Neural cell (in vitro differentiated cells): ENCODE results near the gene CAMK2A. TPM values are rescaled to one million over a fixed set of nuclear protein-coding genes. Genes with fewer than 3 reads are reported as not detected.

ENCODE experiments used
- H2AFZ ChIP-seq: fragments of 200-600, 300-800 bp; sonication (generic), shearing (Covaris generic); 2 replicates; pipeline ENCODE4 v1.6.0; 2014; ENCODE audit warnings: low read depth, mild to moderate bottlenecking, antibody characterized with exemption, low read length, moderate library complexity
- H3F3A ChIP-seq: fragments of 200-600 bp; shearing (Covaris generic); 2 replicates; pipeline ENCODE4 v1.6.1; 2016; ENCODE audit warnings: mild to moderate bottlenecking, moderate library complexity, mixed read lengths, antibody characterized with exemption, low read length; ENCODE audit not compliant: insufficient read depth, poor library complexity, severe bottlenecking
- H3K27ac ChIP-seq: fragments of 200-600, 300-800 bp; sonication (generic), shearing (Covaris generic); 2 replicates; pipeline ENCODE4 v1.5.1; 2014; ENCODE audit warnings: mild to moderate bottlenecking, low read length, moderate library complexity
- H3K27me3 ChIP-seq: fragments of 300-800, 200-600 bp; sonication (generic), shearing (Covaris generic); 2 replicates; pipeline ENCODE4 v1.6.0; 2014; ENCODE audit warnings: mild to moderate bottlenecking, low read depth, low read length, moderate library complexity; ENCODE audit not compliant: insufficient read depth
- H3K36me3 ChIP-seq: fragments of 300-800, 200-600 bp; sonication (generic), shearing (Covaris generic); 2 replicates; pipeline ENCODE4 v1.5.1; 2014; ENCODE audit warnings: mild to moderate bottlenecking, antibody characterized with exemption, low read length, moderate library complexity; ENCODE audit not compliant: insufficient read depth
- H3K4me2 ChIP-seq: fragments of 300-800, 200-600 bp; sonication (generic), shearing (Covaris generic); 2 replicates; pipeline ENCODE4 v1.6.0; 2014; ENCODE audit warnings: mild to moderate bottlenecking, low read length
- H3K4me3 ChIP-seq: fragments of 300-800, 200-600 bp; sonication (generic), shearing (Covaris generic); 2 replicates; pipeline ENCODE4 v1.5.1; 2014; ENCODE audit warnings: mild to moderate bottlenecking, low read length, moderate library complexity
- H3K79me2 ChIP-seq: fragments of 200-600 bp; shearing (Covaris generic); replicated peaks from 2 replicates; pipeline ENCODE4 v1.6.0; 2014; ENCODE audit warnings: mild to moderate bottlenecking, low read length, moderate library complexity; ENCODE audit not compliant: insufficient read depth
- H3K9ac ChIP-seq: fragments of 300-800, 200-600 bp; sonication (generic), shearing (Covaris generic); 2 replicates; pipeline ENCODE4 v1.6.1; 2016; ENCODE audit warnings: mild to moderate bottlenecking, low read length, mixed read lengths
- H3K9me2 ChIP-seq: fragments of 200-600 bp; shearing (Covaris generic); 2 replicates; pipeline ENCODE4 v1.6.1; 2016; ENCODE audit warnings: mild to moderate bottlenecking, low read length, mixed read lengths; ENCODE audit not compliant: insufficient read depth
- H3K9me3 ChIP-seq: fragments of 200-600, 300-800 bp; sonication (generic), shearing (Covaris generic); 2 replicates; pipeline ENCODE4 v1.6.1; 2016; ENCODE audit warnings: mild to moderate bottlenecking, mixed run types, low read length, moderate library complexity, mixed read lengths
- H4K20me1 ChIP-seq: fragments of 200-600 bp; shearing (Covaris generic); 2 replicates; pipeline ENCODE4 v1.6.1; 2016; ENCODE audit warnings: mild to moderate bottlenecking, mixed run types; ENCODE audit not compliant: insufficient read depth
- CTCF ChIP-seq: fragments of 450-650 bp; IDR thresholded peaks from 2 replicates; pipeline ENCODE4 v1.5.1; 2014; ENCODE audit warnings: antibody characterized with exemption, mild to moderate bottlenecking, moderate library complexity; ENCODE audit not compliant: poor library complexity, severe bottlenecking
- EP300 ChIP-seq: fragments of 450-650 bp; conservative IDR thresholded peaks from 2 replicates; pipeline ENCODE4 v1.6.1; 2014; ENCODE audit warnings: antibody characterized with exemption, mild to moderate bottlenecking, moderate library complexity; ENCODE audit not compliant: poor library complexity, severe bottlenecking
- EZH2 ChIP-seq: fragments of 200-600, 300-800 bp; shearing (Covaris generic), sonication (generic); IDR thresholded peaks from 2 replicates; pipeline ENCODE4 v1.6.1; 2014; ENCODE audit warnings: antibody characterized with exemption, low read length, borderline replicate concordance, mild to moderate bottlenecking; ENCODE audit not compliant: insufficient read depth, poor library complexity, severe bottlenecking
- MXI1 ChIP-seq: fragments of 450-650 bp; conservative IDR thresholded peaks from 2 replicates; pipeline ENCODE4 v1.6.1; 2014; ENCODE audit warnings: antibody characterized with exemption, mild to moderate bottlenecking; ENCODE audit not compliant: poor library complexity, severe bottlenecking
- POLR2AphosphoS5 ChIP-seq: IDR thresholded peaks from 2 replicates; pipeline ENCODE4 v1.6.1; 2012
- RAD21 ChIP-seq: fragments of 450-650 bp; conservative IDR thresholded peaks from 2 replicates; pipeline ENCODE4 v1.6.1; 2014; ENCODE audit warnings: antibody characterized with exemption, mild to moderate bottlenecking, moderate library complexity
- REST ChIP-seq: IDR thresholded peaks from 2 replicates; pipeline ENCODE4 v1.6.1; 2012; ENCODE audit warnings: borderline replicate concordance
- SMC3 ChIP-seq: fragments of 450-650 bp; conservative IDR thresholded peaks from 2 replicates; pipeline ENCODE4 v1.6.1; 2014; ENCODE audit warnings: antibody characterized with exemption, mild to moderate bottlenecking, moderate library complexity; ENCODE audit not compliant: poor library complexity
- TAF1 ChIP-seq: IDR thresholded peaks from 2 replicates; pipeline ENCODE4 v1.6.1; 2012; ENCODE audit warnings: low read depth
- polyA plus RNA-seq: library from polyadenylated mRNA; depleted of rRNA; stranded (reverse); fragments of >200 nt; gene quantifications from 2 replicates; pipeline ENCODE4 v1.2.3, GENCODE V29; 2014

CAMK2A gene
- polyA plus RNA-seq, 1 donor from 2014 or later: 61.7 TPM

- H4K20me1 ChIP-seq: no peaks in the 10 kb centered on the region
- peaks cover 34% of the 10 kb centered on the region for H3K27me3 ChIP-seq
- peak overlapping the region; percentile 52 for H3K4me2 ChIP-seq
- peak overlapping the region; percentile 19 for H3K9ac ChIP-seq
- H3K9me3 ChIP-seq: no peaks in the 10 kb centered on the region
- TF ChIP-seq EP300 (no peak), SMC3 (no peak), REST (peak; percentile 52), MXI1 (no peak), CTCF (no peak), POLR2AphosphoS5 (peak; percentile 8), EZH2 (no peak), RAD21 (no peak), TAF1 (no peak)
- H3K27ac ChIP-seq: peak overlapping the region; percentile 45
- no peaks in the 10 kb centered on the region for H3F3A ChIP-seq
- H3K36me3 ChIP-seq: no peaks in the 10 kb centered on the region
- H3K79me2 ChIP-seq: no peaks in the 10 kb centered on the region
- no peak overlapping the region for H2AFZ ChIP-seq
- H3K9me2 ChIP-seq: no peaks in the 10 kb centered on the region
- H3K4me3 ChIP-seq: peak overlapping the region; percentile 44
Measured at GRCh38 chr5:150192462-150192861, 97.1 kb downstream of the CAMK2A start.

GRCh38 chr5:150190987-150191386, 98.6 kb downstream of the CAMK2A start:
- no peak overlapping the region for H3K4me3 ChIP-seq
- H3K27ac ChIP-seq: no peak overlapping the region

More at GRCh38 chr5:150190987-150191386, 98.6 kb downstream of the CAMK2A start:
- Histone ChIP-seq H3K9ac (no peak overlapping the region), H3K4me2 (no peak overlapping the region), H3K36me3 (no peaks in the 10 kb centered on the region), H3F3A (no peaks in the 10 kb centered on the region), H2AFZ (no peak overlapping the region), H3K9me2 (no peaks in the 10 kb centered on the region), H3K9me3 (no peaks in the 10 kb centered on the region), H3K27me3 (peaks cover 34% of the 10 kb centered on the region), H4K20me1 (no peaks in the 10 kb centered on the region), H3K79me2 (no peaks in the 10 kb centered on the region)
- TF ChIP-seq MXI1 (no peak), SMC3 (no peak), EZH2 (no peak), EP300 (no peak), RAD21 (no peak), TAF1 (no peak), POLR2AphosphoS5 (no peak), CTCF (no peak), REST (no peak)
